CD4-positive, alpha-beta T cell (primary cell): ENCODE measurements around the gene UGT1A10. TPM values are rescaled to one million over a fixed set of nuclear protein-coding genes. Genes with fewer than 3 reads are reported as not detected.

ENCODE experiments used
- ATAC-seq: fragments of 200-7000 bp; cut with Tn5 transposase; one replicate; pipeline ENCODE4 v1.10.0; 2022; ENCODE audit warnings: mild to moderate bottlenecking; ENCODE audit not compliant: poor library complexity
- CTCF ChIA-PET: fragments of 350-600 bp; sonication (Branson Sonifier 250); formaldehyde crosslinking; loops from one replicate; lab custom pipeline; 2021; ENCODE audit warnings: antibody characterized with exemption, inconsistent platforms; lab: Charles Lee
- POLR2A ChIA-PET: fragments of 350-600 bp; sonication (Branson Sonifier 250); formaldehyde crosslinking; loops from one replicate; lab custom pipeline; 2021; ENCODE audit warnings: antibody characterized with exemption, inconsistent platforms; lab: Charles Lee
- DNase-seq, 14 experiments: peaks; one replicate each; pipeline ENCODE4 v3.0.0-alpha.2; 2013 to 2020; ENCODE audit warnings: mixed read lengths in 2 of 14
- H3K27ac ChIP-seq, 2 donors: one replicate each; pipeline versions ENCODE4 v1.5.1 to v1.7.0; 2013; ENCODE audit warnings: low read length in 2 of 2, low read depth in 1 of 2, mild to moderate bottlenecking in 1 of 2
- H3K27me3 ChIP-seq, 2 experiments: 1 replicate in 1 of 2; 2 replicates in 1 of 2; pipeline versions ENCODE4 v1.6.1 to v1.7.0; 2013; ENCODE audit warnings: low read length in 2 of 2, control low read depth in 1 of 2, mild to moderate bottlenecking in 1 of 2, moderate library complexity in 1 of 2; ENCODE audit not compliant: insufficient read depth in 2 of 2, control insufficient read depth in 1 of 2
- H3K36me3 ChIP-seq: one replicate; pipeline ENCODE4 v1.6.1; 2013; ENCODE audit warnings: low read length, control low read depth; ENCODE audit not compliant: insufficient read depth
- H3K4me1 ChIP-seq: one replicate; pipeline ENCODE4 v1.6.1; 2013; ENCODE audit warnings: low read length, control low read depth; ENCODE audit not compliant: insufficient read depth
- H3K4me3 ChIP-seq: one replicate; pipeline ENCODE4 v1.5.1; 2013; ENCODE audit warnings: mild to moderate bottlenecking, low read length, moderate library complexity
- H3K9me3 ChIP-seq, 2 experiments: 1 replicate in 1 of 2; 2 replicates in 1 of 2; pipeline versions ENCODE4 v1.6.1 to v1.7.0; 2013; ENCODE audit warnings: low read length in 2 of 2, mild to moderate bottlenecking in 2 of 2, control low read depth in 1 of 2, moderate library complexity in 1 of 2; ENCODE audit not compliant: control insufficient read depth in 1 of 2, insufficient read depth in 1 of 2
- H3K27ac Mint-ChIP-seq: one replicate; pipeline ENCODE4 v1.8.0; 2020; ENCODE audit warnings: mixed read lengths
- H3K27me3 Mint-ChIP-seq: one replicate; pipeline ENCODE4 v1.8.0; 2021; ENCODE audit warnings: mixed read lengths
- H3K36me3 Mint-ChIP-seq: one replicate; pipeline ENCODE4 v1.8.0; 2021; ENCODE audit warnings: low read depth, mixed read lengths
- H3K4me1 Mint-ChIP-seq: one replicate; pipeline ENCODE4 v1.8.0; 2021; ENCODE audit warnings: low read depth, mixed read lengths
- H3K4me3 Mint-ChIP-seq: one replicate; pipeline ENCODE4 v1.8.0; 2020; ENCODE audit warnings: mild to moderate bottlenecking, mixed read lengths
- H3K9me3 Mint-ChIP-seq: one replicate; pipeline ENCODE4 v1.8.0; 2020; ENCODE audit warnings: mixed read lengths
- CTCF ChIP-seq: fragments of 200-600 bp; IDR thresholded peaks from one replicate; pipeline ENCODE4 v1.8.0; 2022; ENCODE audit warnings: antibody characterized with exemption, mild to moderate bottlenecking
- intact Hi-C, 2 experiments: fragments of 100-400 bp; cut with DNase I in 1 of 2; cut with micrococcal nuclease in 1 of 2; formaldehyde crosslinking; loops; one replicate each; pipeline versions ENCODE4 v1.15.1 to v1.9.0; 2023 to 2025; cut with DNase I, micrococcal nuclease
- total RNA-seq, 174 experiments: library from RNA in 2 of 174; stranded (reverse) in 2 of 174; gene quantifications; one replicate each; pipeline ENCODE4 v1.2.3 and lab custom pipeline; 2021 to 2026

Gene UGT1A10
- total RNA-seq, 2 experiments from 2014 or later = not detected

DNA sequence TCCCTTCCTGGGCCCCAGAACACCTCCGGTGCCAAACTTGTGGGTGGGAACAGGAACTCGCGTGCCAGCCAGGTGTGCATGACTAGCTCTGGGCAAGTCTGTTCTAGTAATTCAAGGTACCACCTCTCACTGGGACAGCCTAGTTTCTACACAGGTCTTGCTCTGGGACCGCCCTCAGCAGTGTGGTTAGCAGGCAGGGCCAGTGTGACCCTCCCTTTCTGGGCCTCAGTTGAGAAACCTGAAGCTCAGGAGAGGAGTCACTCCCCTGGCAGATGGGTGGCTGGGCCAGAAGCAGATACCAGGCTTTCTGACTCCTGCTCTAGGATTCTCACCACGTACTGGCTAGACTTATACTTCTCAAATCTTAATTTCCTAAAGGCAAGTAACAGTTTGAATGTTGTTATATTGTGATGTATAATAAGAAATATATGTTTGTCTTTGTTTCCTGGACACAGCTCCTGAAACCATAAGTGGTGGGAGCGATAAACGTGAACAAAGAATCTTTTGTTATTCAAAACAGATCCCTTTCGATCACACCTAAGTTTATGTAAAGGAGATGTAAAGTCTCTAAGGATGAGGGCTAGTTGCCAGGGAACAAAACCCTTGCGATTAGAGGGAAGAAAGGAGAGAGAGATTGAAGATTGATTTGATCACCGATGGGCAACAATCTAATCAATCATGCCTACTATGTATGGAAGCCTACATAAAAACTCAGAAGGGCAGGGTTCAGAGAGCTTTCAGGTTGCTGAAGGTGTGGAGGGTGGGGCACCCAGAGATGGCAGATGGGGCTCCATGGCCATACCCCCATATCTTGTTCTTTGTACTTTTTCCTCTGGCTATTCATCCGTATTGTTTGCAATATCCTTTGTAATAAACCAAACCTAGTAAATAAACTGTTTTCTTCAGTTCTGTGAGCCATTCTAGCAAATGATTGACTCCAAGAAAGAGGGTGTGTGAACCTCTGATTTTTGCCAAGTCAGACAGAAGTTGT is 55.5 kb downstream of the UGT1A10 start:
- no peak for TF ChIP-seq CTCF
- intact Hi-C loops = no loop called here
- H3K9me3 ChIP-seq = peaks cover 0 to 4% of the 10 kb centered on the region in 2 experiments
- peaks cover 2 to 7% of the 10 kb centered on the region in 2 experiments for H3K27me3 ChIP-seq
- no peak overlapping the region for H3K27ac ChIP-seq
- CTCF ChIA-PET = no interaction called here
- no peak overlapping the region for H3K4me3 ChIP-seq
- H3K9me3 Mint-ChIP-seq = no peaks in the 10 kb centered on the region
- DNase-seq (no peak), ATAC-seq (no peak)
- peaks cover 6% of the 10 kb centered on the region for H3K27me3 Mint-ChIP-seq
- no peak overlapping the region for H3K4me3 Mint-ChIP-seq
- H3K36me3 ChIP-seq = no peaks in the 10 kb centered on the region
- no peak overlapping the region for H3K27ac Mint-ChIP-seq
- H3K4me1 ChIP-seq = no peaks in the 10 kb centered on the region
- POLR2A ChIA-PET = no interaction called here
- no peaks in the 10 kb centered on the region for H3K36me3 Mint-ChIP-seq
- H3K4me1 Mint-ChIP-seq = no peaks in the 10 kb centered on the region

GRCh38 chr2:233692648-233693047 is 56.4 kb downstream of the UGT1A10 start, which contains the start of gene UGT1A6:
Gene UGT1A6, plus strand, starts transcription at chr2:233692890. Its CDS starts 115 bp downstream, at chr2:233693005.
- no peaks in the 10 kb centered on the region for H3K4me1 Mint-ChIP-seq
- Histone ChIP-seq H3K4me3 (no peak within 1 kb of the TSS), H3K36me3 (no peaks in the 10 kb centered on the region), H3K9me3 (peaks cover 0 to 4% of the 10 kb centered on the region in 2 experiments), H3K27me3 (peaks cover 2 to 7% of the 10 kb centered on the region in 2 experiments), H3K27ac (no peak within 1 kb of the TSS), H3K4me1 (no peaks in the 10 kb centered on the region)
- no peak within 1 kb of the TSS for H3K27ac Mint-ChIP-seq
- no peaks in the 10 kb centered on the region for H3K9me3 Mint-ChIP-seq
- ChIA-PET CTCF (no interaction called here), POLR2A (no interaction called here)
- no peaks in the 10 kb centered on the region for H3K36me3 Mint-ChIP-seq
- intact Hi-C loops = no loop called here
- no peak within 1 kb of the TSS for H3K4me3 Mint-ChIP-seq
- ATAC-seq = no peak
- peaks cover 4% of the 10 kb centered on the region for H3K27me3 Mint-ChIP-seq
- TF ChIP-seq CTCF = no peak
- DNase-seq = no peak

GRCh38 chr2:233693963-233694362 is 57.7 kb downstream of the UGT1A10 start:
- peaks cover 0 to 4% of the 10 kb centered on the region in 2 experiments for H3K9me3 ChIP-seq
- H3K27ac ChIP-seq = no peak overlapping the region
- no peaks in the 10 kb centered on the region for H3K36me3 ChIP-seq
- CTCF ChIA-PET = no interaction called here
- peaks cover 1% of the 10 kb centered on the region for H3K27me3 Mint-ChIP-seq
- H3K4me1 ChIP-seq = no peaks in the 10 kb centered on the region
- no peaks in the 10 kb centered on the region for H3K36me3 Mint-ChIP-seq
- no peak overlapping the region for H3K4me3 ChIP-seq
- no peak for ATAC-seq
- POLR2A ChIA-PET = no interaction called here
- DNase-seq = no peak
- no peak overlapping the region for H3K27ac Mint-ChIP-seq
- TF ChIP-seq CTCF = no peak
- H3K9me3 Mint-ChIP-seq = no peaks in the 10 kb centered on the region
- no peak overlapping the region for H3K4me3 Mint-ChIP-seq
- no peaks in the 10 kb centered on the region for H3K4me1 Mint-ChIP-seq
- H3K27me3 ChIP-seq = peaks cover 3 to 5% of the 10 kb centered on the region in 2 experiments
- intact Hi-C loops = no loop called here
